DMS114 treated with DMSO at 0.1 percent for 48 hours (cell line): ENCODE results near the gene OR6B2.
A peak's percentile ranks its signal among the peaks of the same experiment; 100 is the strongest.
"Not testable (repeated sequence)": the region's sequence is repeated elsewhere in the genome, so short reads cannot be mapped to it uniquely, and the experiment has no call there.

ENCODE experiments used
- DNase-seq: peaks from one replicate; lab custom pipeline; 2025; ENCODE audit not compliant: unreplicated experiment; lab: John Stamatoyannopoulos, UW

The OR6B2 gene

DNA sequence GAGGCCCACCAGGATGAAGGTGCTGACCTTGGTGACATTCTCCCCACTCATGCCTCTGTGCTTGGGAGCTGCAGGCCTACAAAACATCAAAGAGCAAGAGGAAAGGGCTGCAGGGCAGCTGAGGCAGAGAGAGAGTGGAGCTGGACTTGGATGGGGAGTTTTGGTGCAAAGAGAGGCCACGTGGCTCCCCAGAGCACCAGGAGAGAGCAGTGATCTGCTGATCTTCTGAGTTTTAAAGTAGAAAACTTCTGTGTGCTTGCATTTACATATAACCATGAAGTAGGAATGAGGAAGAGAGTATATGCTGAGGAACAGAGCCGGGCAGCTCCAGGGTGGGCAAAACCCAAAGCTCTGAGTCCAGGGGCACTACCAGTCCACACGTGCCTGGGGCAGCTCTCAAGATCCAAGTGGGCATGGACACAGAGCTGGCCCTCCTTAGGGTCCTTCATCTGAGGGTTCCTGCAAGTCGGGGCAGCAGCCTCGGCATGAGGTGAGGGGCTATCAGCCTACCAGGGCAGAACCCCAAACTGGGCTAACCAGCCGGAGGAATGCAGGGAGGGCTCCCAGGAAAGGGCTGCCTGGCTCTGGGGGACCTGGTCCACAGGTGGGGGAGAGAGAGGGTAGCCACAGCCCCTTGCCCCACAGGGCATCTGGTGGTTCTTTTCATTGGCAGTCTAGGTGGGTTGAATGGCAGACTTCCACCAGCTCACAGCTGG is at the start of gene OR6B2:
OR6B2 (minus strand) TSS at position 51 of the 716 bp plus-strand sequence; CDS start at position 51, 0 bp downstream.
- no peak for DNase-seq

- DNase-seq: no peak
Observed at GRCh38 chr2:240078631-240079030, 48.4 kb upstream of the OR6B2 start.

- DNase-seq: no peak
Observed at GRCh38 chr2:240077442-240077841, 47.2 kb upstream of the OR6B2 start.

GRCh38 chr2:240074545-240074944 is 44.3 kb upstream of the OR6B2 start:
- DNase-seq: no peak

DNA sequence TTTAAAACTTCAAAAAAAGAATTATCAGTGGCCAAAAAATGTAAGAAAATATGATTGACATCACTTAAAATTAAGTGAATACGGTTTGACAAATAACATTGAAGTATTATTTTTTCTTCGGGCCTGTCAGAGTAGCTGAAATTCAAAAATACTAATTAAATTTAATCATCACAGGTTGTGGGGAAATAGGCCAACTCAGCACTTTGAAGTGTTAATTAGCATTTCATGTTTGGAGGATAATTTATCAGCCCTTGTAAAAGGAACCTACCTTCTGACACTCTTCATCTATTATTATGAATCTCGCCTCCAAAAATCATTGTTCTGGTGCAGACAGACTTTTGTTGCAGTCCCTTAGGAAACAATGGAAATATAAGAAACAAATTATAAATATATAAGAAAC is 40.7 kb upstream of the OR6B2 start:
- no peak for DNase-seq

GRCh38 chr2:240069829-240070228 is 39.6 kb upstream of the OR6B2 start:
- DNase-seq: no peak

DNA sequence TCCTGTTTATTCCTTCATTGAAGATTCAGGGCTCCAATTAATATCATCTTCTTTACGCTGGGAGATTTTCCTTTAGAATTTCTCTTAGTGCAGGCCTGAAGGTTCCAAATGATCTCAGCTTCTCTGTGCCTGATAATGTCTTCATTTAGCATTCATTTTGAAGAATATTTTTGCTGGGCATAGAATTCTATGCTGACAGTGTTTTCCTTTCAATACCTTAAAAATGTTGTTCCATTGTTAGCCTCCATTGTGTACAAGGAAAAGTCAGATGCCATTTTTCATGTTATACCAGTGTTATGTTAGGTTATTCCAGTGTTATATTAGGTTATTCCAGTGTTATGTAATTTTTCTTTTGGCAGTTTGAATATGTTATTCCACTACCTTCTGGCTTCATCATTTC is 38.0 kb upstream of the OR6B2 start:
- DNase-seq: no peak

DNA sequence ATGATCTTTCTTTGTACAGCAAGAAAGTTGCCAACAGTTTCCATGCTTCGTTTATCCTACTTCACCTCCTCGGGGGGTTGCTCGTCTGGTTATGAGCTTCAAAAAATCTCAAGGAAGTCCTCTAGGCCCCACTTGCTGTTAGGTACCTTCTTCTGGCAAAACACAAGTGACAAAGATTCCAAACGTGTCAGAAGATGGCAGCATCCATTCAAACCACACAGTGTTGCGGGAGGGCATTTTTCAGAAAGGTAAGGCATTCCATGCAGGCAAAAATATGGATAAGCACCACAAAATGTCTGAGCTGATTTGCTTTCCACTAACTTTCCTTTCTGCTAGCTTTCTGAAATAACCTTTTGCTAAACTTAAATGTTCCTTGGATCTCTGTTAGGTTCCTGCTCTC is 36.3 kb upstream of the OR6B2 start:
- no peak for DNase-seq

DNA sequence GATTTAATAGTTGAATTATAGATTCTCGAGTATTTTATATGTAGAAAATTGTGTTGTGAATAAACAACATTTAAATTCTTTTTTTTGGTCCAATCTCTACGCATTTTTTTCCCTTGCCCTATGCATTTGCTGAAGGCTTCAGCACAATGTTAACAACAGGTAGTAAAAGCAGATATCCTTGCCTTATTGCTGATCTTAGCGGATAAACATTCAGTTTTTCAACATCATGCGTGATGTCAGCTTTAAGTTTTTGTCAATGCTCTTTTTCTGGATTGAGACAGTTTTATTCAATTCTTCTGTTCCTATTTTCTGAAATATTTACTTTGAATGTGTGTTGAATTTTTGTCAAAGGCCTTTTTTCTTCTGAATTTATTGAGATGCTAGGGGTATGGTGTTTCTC is 34.7 kb upstream of the OR6B2 start:
- no peak for DNase-seq

GRCh38 chr2:240060977-240061591 is 30.9 kb upstream of the OR6B2 start:
- DNase-seq: peak; percentile 37

DNA sequence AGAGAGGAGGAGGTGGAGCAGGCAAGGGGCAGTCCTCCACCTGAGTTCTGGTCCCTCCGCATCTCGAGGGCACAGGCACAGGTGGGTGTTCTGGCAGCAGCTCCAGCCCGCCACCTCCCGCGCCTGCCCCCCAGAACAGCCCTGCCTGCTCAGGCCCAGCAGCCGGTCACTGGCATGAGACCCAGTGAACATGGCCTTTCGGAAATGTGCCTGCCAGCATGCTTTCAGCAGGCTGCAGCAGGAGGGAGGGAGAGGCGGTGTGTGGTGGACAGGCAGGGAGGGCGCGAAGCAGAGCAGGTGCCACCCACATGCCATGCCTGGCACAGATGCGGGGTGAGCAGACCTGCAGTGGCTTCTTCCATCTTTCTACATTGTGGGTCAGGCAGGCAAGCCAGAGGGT is 26.4 kb upstream of the OR6B2 start:
- DNase-seq: no peak

DNA sequence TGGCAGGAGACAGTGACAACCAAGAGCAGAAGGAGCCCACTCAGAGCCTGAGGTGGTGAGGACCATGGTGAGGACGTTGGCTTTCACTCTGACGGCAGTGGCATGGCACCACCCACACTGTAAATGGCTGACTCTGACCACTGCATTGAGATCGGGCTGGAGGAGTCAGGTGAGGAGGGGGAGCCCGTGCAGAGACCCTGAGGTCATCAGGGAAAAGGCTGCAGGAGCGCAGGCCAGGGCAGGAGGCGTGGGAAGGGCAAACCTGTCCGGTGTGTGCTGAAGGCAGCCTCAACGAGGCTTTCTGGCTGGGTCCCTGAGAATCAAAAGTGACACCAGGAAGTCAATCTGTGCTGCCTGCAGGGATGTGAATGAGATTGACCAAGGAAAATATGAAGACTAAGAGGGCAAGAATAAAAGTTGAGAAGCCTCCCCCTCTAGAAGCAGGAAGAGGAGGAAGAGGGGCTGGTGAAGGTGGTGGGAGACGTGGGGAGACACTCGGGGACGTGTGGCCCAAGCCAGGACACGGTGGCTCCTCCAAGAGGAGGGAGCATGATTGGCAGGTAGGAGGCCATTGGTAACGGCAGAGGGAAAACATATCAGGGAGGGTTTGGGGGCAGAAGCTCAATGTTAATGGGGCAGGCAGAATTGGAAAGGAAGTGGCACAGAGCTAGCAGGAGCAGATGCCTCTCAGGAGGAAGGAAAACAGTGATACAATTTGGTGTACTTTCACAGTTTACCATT is 25.1 kb upstream of the OR6B2 start:
- DNase-seq: no peak

- DNase-seq: no peak
Observed at GRCh38 chr2:240053173-240054155, 23.2 kb upstream of the OR6B2 start, which contains the start of gene OR6B3. Gene OR6B3, minus strand, starts transcription at chr2:240053521.

DNA sequence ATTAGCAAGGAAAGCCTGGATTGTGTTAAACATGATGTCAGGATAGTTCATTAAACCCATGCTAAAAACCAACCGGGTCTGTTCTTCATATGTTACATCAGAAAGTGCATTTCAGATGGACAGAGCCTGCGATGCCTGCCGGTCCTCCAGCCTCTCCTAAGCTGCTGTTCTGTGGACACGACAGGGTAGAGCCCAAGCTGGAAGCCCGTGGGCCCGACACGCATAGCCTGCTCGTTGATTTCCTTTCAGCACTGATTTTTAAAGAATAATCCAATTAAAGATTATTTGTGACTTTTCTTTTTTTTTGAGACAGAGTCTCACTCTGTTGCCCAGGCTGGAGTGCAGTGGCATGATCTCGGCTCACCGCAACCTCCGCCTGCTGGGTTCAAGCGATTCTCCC is 22.3 kb upstream of the OR6B2 start:
- DNase-seq: no peak

DNA sequence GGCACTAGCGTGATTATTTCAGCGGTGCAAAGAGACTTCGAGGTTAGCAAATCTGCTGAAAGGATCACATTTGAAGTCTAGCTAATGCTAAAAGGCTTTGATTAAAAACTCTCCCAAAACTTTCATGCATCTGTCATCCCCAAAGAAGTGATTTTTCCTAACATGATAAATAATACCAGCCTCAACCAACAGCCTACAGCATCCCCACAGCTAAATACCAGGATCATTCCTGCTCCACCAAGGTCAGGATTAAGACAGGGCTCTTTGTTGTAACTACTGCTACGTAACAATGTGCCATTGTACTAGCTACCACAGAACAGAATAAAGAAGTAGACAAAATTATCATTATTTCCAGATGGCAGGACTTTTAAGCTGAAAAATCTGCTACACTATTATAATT is 21.5 kb upstream of the OR6B2 start:
- DNase-seq: no peak

DNA sequence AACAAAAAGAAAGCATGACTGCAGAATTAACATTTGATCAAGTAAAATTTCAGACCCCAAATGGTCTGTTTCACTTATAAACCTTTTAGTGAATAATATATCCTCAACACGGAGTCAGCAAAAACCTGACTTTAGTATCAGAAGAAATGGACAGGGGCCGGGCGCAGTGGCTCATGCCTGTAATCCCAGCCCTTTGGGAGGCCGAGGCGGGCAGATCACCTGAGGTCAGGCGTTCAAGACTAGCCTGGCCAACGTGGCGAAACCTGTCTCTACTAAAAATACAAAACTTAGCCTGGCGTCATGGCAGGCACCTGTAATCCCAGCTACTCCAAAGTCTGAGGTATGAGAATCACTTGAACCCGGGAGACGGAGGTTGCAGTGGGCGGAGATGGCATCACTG is 20.0 kb upstream of the OR6B2 start:
- DNase-seq: no peak

GRCh38 chr2:240048237-240048636 is 18.0 kb upstream of the OR6B2 start:
- DNase-seq: no peak

GRCh38 chr2:240045098-240045497 is 14.9 kb upstream of the OR6B2 start:
- no peak for DNase-seq

DNA sequence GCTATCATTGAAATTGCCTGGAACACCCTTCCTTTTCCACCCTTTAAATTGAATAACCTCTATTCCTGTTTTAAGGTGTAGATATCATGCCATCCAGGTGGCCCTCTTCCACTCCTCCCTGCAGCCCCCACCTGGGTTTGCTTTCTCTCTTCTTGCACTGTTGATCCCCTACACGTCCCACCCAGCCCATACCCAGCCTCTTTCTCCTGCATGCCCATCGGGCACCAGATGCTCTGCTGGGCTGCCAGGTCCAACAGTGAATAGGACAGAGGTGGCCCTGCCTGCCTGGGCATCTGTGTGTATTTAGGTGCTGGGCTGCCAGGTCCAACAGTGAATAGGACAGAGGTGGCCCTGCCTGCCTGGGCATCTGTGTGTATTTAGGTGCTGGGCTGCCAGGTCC is 13.9 kb upstream of the OR6B2 start:
- DNase-seq: not testable (repeated sequence)

DNA sequence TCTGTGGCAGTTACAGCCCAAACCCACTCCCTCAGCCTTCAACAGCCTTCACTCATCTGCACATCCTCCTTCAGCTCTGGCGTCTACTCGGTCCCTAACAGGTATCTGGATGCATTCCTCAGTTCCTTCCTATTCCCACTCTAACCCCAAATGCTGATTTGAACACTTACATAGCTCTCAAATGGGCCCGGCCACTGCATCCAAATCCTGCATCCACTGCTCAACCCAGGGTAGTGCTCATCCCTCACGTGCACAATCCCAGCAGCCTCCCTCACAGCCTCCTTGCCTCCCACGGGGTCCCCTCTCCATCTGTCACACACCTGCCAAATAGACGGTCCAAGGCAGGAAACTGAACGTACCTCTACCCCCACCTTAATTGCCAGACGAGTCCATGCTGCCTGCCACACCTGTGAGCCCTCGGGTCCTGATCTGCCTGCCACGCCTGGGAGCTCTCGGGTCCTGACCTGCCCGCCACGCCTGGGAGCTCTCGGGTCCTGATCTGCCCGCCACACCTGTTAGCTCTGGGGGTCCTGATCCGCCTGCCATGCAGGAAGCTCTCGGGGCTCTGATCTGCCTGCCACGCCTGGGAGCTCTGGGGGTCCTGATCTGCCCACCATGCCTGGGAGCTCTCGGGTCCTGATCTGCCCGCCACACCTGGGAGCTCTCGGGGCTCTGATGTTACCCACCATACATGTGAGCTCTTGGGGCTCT is 13.2 kb upstream of the OR6B2 start:
- no peak for DNase-seq
